Activated effector memory CD4-positive, alpha-beta T cell treated with anti-CD3 and anti-CD28 coated beads, Interleukin-2, amount 50 U/mL, for 16 hours (primary cell): ENCODE results near the gene SPEM3.
"Not testable (repeated sequence)": the region's sequence is repeated elsewhere in the genome, so short reads cannot be mapped to it uniquely, and the experiment has no call there.

Source experiments
- DNase-seq: peaks from one replicate; pipeline ENCODE4 v3.0.0-alpha.2; 2020

SPEM3 gene

GRCh38 chr17:7443499-7444485 is 15.1 kb downstream of the SPEM3 start:
- no peak for DNase-seq

- no peak for DNase-seq
Measured at GRCh38 chr17:7444682-7445618, 16.3 kb downstream of the SPEM3 start, which contains the start of gene CHRNB1. CHRNB1 (plus strand) TSS chr17:7445061; CDS start chr17:7445128, 67 bp downstream.

GRCh38 chr17:7445619-7445968 is 16.9 kb downstream of the SPEM3 start:
- peak; percentile 73 for DNase-seq

GRCh38 chr17:7448461-7448860 is 19.8 kb downstream of the SPEM3 start:
- DNase-seq = no peak

- no peak for DNase-seq
Measured at GRCh38 chr17:7459961-7460545, 31.4 kb downstream of the SPEM3 start.

- no peak for DNase-seq
Measured at GRCh38 chr17:7460850-7461660, 32.4 kb downstream of the SPEM3 start.

- no peak for DNase-seq
Measured at GRCh38 chr17:7462474-7463371, 34.1 kb downstream of the SPEM3 start.

GRCh38 chr17:7463372-7463846 is 34.8 kb downstream of the SPEM3 start:
- no peak for DNase-seq

GRCh38 chr17:7464081-7464480 is 35.4 kb downstream of the SPEM3 start:
- DNase-seq = no peak

- no peak for DNase-seq
Measured at GRCh38 chr17:7465597-7466275, 37.1 kb downstream of the SPEM3 start.

GRCh38 chr17:7466318-7466638 is 37.6 kb downstream of the SPEM3 start:
- no peak for DNase-seq

GRCh38 chr17:7466639-7467341 is 38.1 kb downstream of the SPEM3 start:
- DNase-seq = no peak

- no peak for DNase-seq
Measured at GRCh38 chr17:7467498-7467897, 38.8 kb downstream of the SPEM3 start.

- DNase-seq = no peak
Measured at GRCh38 chr17:7468290-7468689, 39.6 kb downstream of the SPEM3 start.

- DNase-seq = no peak
Measured at GRCh38 chr17:7468804-7469389, 40.2 kb downstream of the SPEM3 start.

GRCh38 chr17:7469843-7470242 is 41.2 kb downstream of the SPEM3 start:
- DNase-seq = not testable (repeated sequence)

GRCh38 chr17:7470457-7470973 is 41.9 kb downstream of the SPEM3 start:
- not testable (repeated sequence) for DNase-seq

GRCh38 chr17:7471729-7472128 is 43.1 kb downstream of the SPEM3 start:
- DNase-seq = no peak

GRCh38 chr17:7474767-7475166 is 46.1 kb downstream of the SPEM3 start:
- not testable (repeated sequence) for DNase-seq
